HG03432 (cell line): Measurements from ENCODE around the gene STMP1.

ENCODE experiments used
- ATAC-seq: cut with Tn5 transposase; IDR thresholded peaks from one replicate; pipeline ENCODE4 v1.9.1; 2021; ENCODE audit warnings: mild to moderate bottlenecking, moderate library complexity; ENCODE audit not compliant: unreplicated experiment

Gene STMP1

GRCh38 chr7:135693558-135693957, 31.2 kb downstream of the STMP1 start:
- ATAC-seq, result no peak

GRCh38 chr7:135697276-135698049, 35.1 kb downstream of the STMP1 start:
- no peak for ATAC-seq

- ATAC-seq, result no peak
Measured at GRCh38 chr7:135704074-135704473, 41.8 kb downstream of the STMP1 start.

GRCh38 chr7:135704698-135705097, 42.4 kb downstream of the STMP1 start:
- no peak for ATAC-seq

GRCh38 chr7:135706038-135706742, 43.9 kb downstream of the STMP1 start:
- no peak for ATAC-seq

- no peak for ATAC-seq
Measured at GRCh38 chr7:135706858-135707569, 44.7 kb downstream of the STMP1 start.

GRCh38 chr7:135707570-135707966, 45.3 kb downstream of the STMP1 start:
- no peak for ATAC-seq

GRCh38 chr7:135708041-135708440, 45.7 kb downstream of the STMP1 start:
- ATAC-seq, result no peak

GRCh38 chr7:135709508-135709907, 47.2 kb downstream of the STMP1 start:
- no peak for ATAC-seq

- peak; percentile 42 for ATAC-seq
Measured at GRCh38 chr7:135710417-135711138, 48.3 kb downstream of the STMP1 start.

- no peak for ATAC-seq
Measured at GRCh38 chr7:135711139-135711469, 48.8 kb downstream of the STMP1 start.

- ATAC-seq, result peak; percentile 39
Measured at GRCh38 chr7:135712182-135712782, 50.0 kb downstream of the STMP1 start.

- no peak for ATAC-seq
Measured at GRCh38 chr7:135712796-135713195, 50.5 kb downstream of the STMP1 start.

- ATAC-seq, result no peak
Measured at GRCh38 chr7:135713836-135714470, 51.6 kb downstream of the STMP1 start.

- no peak for ATAC-seq
Measured at GRCh38 chr7:135714534-135715009, 52.3 kb downstream of the STMP1 start.

GRCh38 chr7:135715055-135715522, 52.8 kb downstream of the STMP1 start:
- ATAC-seq, result no peak

- ATAC-seq, result no peak
Measured at GRCh38 chr7:135715673-135716072, 53.4 kb downstream of the STMP1 start.

GRCh38 chr7:135716677-135717238, 54.4 kb downstream of the STMP1 start:
- ATAC-seq, result no peak

- ATAC-seq, result no peak
Measured at GRCh38 chr7:135717693-135718092, 55.4 kb downstream of the STMP1 start.

- ATAC-seq, result no peak
Measured at GRCh38 chr7:135718219-135718618, 55.9 kb downstream of the STMP1 start.
